Esophagus muscularis mucosa (tissue), 4 donors: ENCODE data around the gene ARPC5L.

Source experiments
- CTCF ChIP-seq, 3 experiments: fragments of 200-600 bp in 2 of 3; fragments of 450-650 bp in 1 of 3; sonication (generic) in 2 of 3; IDR thresholded peaks; one replicate each; pipeline ENCODE4 v1.5.1; 2017 to 2019; ENCODE audit warnings: antibody characterized with exemption in 3 of 3, mild to moderate bottlenecking in 2 of 3, moderate library complexity in 1 of 3
- EP300 ChIP-seq: sonication (generic); formaldehyde crosslinking; IDR thresholded peaks from one replicate; pipeline ENCODE4 v1.6.1; 2017; ENCODE audit warnings: antibody characterized with exemption
- POLR2A ChIP-seq: fragments of 450-650 bp; IDR thresholded peaks from one replicate; pipeline ENCODE4 v1.6.1; 2017; ENCODE audit warnings: antibody characterized with exemption, moderate library complexity, mild to moderate bottlenecking, low read depth

GRCh38 chr9:124882231-124882630, 20.3 kb downstream of the ARPC5L start:
- TF ChIP-seq POLR2A: no peak
- no peak for TF ChIP-seq CTCF (IDR thresholded peaks at IDR 0.05)
- no peak for TF ChIP-seq EP300
